ENCODE data around the gene PCA3. TPM values are rescaled to one million over a fixed set of nuclear protein-coding genes. Genes with fewer than 3 reads are reported as not detected.

PCA3 gene
- polyA plus RNA-seq, 2 of the 4 experiments (the other 2 are of a cell fraction) = not detected

DNA sequence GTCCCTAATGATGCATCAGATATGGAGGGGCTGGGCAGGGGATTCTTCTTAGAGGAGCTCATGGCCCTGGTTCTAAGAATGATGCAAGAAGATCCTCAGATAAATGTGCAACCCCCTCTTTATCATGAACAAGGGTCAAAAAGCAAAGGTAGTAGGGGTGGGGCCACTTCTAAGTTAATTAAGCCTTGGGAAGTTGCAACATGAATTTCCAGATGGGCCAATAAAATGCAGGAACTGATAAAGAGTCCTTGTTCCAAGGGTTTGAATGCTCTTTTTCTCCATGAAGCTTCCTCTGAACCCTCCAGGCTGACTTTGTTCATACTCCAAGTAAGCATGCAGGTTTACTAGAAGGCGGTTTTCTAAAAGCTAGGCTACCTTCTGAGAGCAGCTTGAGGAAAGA is 25.6 kb downstream of the PCA3 start (continued):
- TF ChIP-seq NPAS2 (CRISPR knock-in tag; IDR thresholded peaks at IDR 0.05; ENCODE audit: borderline replicate concordance) = no peak
- TF ChIP-seq JUNB (IDR thresholded peaks at IDR 0.05) = no peak
- no peak for TF ChIP-seq HMGXB4 (CRISPR knock-in tag; IDR thresholded peaks at IDR 0.05; ENCODE audit: borderline replicate concordance)

GRCh38 chr9:76793784-76794431 is 29.7 kb downstream of the PCA3 start:
- POLR2A ChIA-PET = no interaction called here

GRCh38 chr9:76796296-76796695 is 32.1 kb downstream of the PCA3 start:
- CTCF ChIA-PET = interaction anchor here (1.2 kb wide), 1 partner anchor 14 kb away, joined by 8 read pairs; no protein-coding TSS in a partner anchor
- POLR2A ChIA-PET = no interaction called here
- H3K9me3 ChIP-seq = no peaks in the 10 kb centered on the region; the same call in 2 of the 3 replicates
- H3K4me1 ChIP-seq = no peaks in the 10 kb centered on the region
- H3K27ac ChIP-seq = no peak overlapping the region
- ATAC-seq = no peak
- H3K4me2 ChIP-seq = no peak overlapping the region
- H3K4me3 ChIP-seq = no peak overlapping the region
- TF ChIP-seq JUN (IDR thresholded peaks at IDR 0.05) (no peak), BHLHE40 (IDR thresholded peaks at IDR 0.05; ENCODE audit: low read depth, low read length) (no peak), RAD21 (conservative IDR thresholded peaks at IDR 0.05 in 1 of 2, IDR thresholded peaks at IDR 0.05 in 1 of 2) (no peak)
- WGBS (ENCODE audit: missing lambda C conversion rate) = 34% methylated on average over 5 of the region's 5 CpGs
- no peak for DNase-seq (ENCODE audit: low read depth in 1 of 2, low spot score in 1 of 2)
- no peak for FAIRE-seq

More at GRCh38 chr9:76793784-76794431, 29.7 kb downstream of the PCA3 start:
- no peak overlapping the region for H3K27ac ChIP-seq
- DNase-seq (ENCODE audit: low read depth in 1 of 2, low spot score in 1 of 2) = no peak
- no peaks in the 10 kb centered on the region for H3K9me3 ChIP-seq
- CTCF ChIA-PET = interaction anchor here (0.6 to 1.0 kb wide), 2 partner anchors 15 to 194 kb away, joined by 3 to 4 read pairs; no protein-coding TSS in a partner anchor
- H3K4me2 ChIP-seq = no peak overlapping the region
- no peak for FAIRE-seq
- TF ChIP-seq SMC3 (IDR thresholded peaks at IDR 0.05) (no peak), POLR2AphosphoS2 (conservative IDR thresholded peaks at IDR 0.05; ENCODE audit: low read length) (no peak), RNF2 (IDR thresholded peaks at IDR 0.05; ENCODE audit: borderline replicate concordance, low read depth) (no peak), ZFP36 (IDR thresholded peaks at IDR 0.05; ENCODE audit: borderline replicate concordance, partially characterized antibody) (no peak), MAFK (IDR thresholded peaks at IDR 0.05; ENCODE audit: partially characterized antibody) (peak; percentile 73), ZC3H11A (IDR thresholded peaks at IDR 0.05) (no peak), RAD21 (conservative IDR thresholded peaks at IDR 0.05 in 1 of 2, IDR thresholded peaks at IDR 0.05 in 1 of 2) (no peak)
- TF ChIP-seq, protein P1, sequence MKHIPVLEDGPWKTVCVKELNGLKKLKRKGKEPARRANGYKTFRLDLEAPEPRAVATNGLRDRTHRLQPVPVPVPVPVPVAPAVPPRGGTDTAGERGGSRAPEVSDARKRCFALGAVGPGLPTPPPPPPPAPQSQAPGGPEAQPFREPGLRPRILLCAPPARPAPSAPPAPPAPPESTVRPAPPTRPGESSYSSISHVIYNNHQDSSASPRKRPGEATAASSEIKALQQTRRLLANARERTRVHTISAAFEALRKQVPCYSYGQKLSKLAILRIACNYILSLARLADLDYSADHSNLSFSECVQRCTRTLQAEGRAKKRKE (CRISPR knock-in tag; IDR thresholded peaks at IDR 0.05; ENCODE audit: low read depth) = no peak
- 73% methylated on average over 15 of the region's 15 CpGs for WGBS (ENCODE audit: missing lambda C conversion rate)
- no peak for ATAC-seq
- no peak overlapping the region for H3K4me3 ChIP-seq
- H3K4me1 ChIP-seq = no peaks in the 10 kb centered on the region

DNA sequence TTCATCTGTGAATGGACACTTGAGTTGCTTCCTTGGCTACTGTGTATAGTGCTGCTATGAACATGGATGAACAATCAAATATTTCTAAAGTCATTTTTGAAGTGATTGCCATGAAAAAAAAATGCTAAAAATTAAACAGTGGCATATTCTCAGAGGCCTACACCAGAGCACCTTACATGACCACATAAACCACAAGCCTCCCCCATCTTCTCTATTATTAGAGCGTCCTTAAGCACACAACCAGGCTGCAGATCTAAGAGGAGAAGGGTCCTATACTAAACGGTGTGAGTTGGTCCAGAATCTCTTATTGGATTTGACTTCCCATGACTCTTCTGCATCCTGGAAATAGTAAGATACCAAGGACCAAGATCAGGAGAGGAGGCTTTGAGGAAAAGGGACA is 34.3 kb downstream of the PCA3 start:
- ChIA-PET POLR2A (no interaction called here), CTCF (no interaction called here)
- H3K4me1 ChIP-seq = no peaks in the 10 kb centered on the region
- WGBS (ENCODE audit: missing lambda C conversion rate) = 6% methylated on average over 2 of the region's 2 CpGs
- FAIRE-seq = no peak
- H3K9me3 ChIP-seq = no peaks in the 10 kb centered on the region; the same call in 2 of the 3 replicates
- ATAC-seq = no peak
- no peak overlapping the region for H3K27ac ChIP-seq
- DNase-seq (ENCODE audit: low read depth in 1 of 2, low spot score in 1 of 2) = no peak
- no peak overlapping the region for H3K4me3 ChIP-seq
- no peak overlapping the region for H3K4me2 ChIP-seq
- TF ChIP-seq, protein P1 (CRISPR knock-in tag; IDR thresholded peaks at IDR 0.05; ENCODE audit: low read depth) = no peak
- TF ChIP-seq FOXS1 (CRISPR knock-in tag; IDR thresholded peaks at IDR 0.05) (no peak), HDAC2 (IDR thresholded peaks at IDR 0.05) (no peak)
